IMR-90 (cell line): Measurements from ENCODE around the gene DCLK1. TPM values are rescaled to one million over a fixed set of nuclear protein-coding genes. Genes with fewer than 3 reads are reported as not detected.

Experiments used
- ATAC-seq: fragments of 200-7000 bp; cut with Tn5 transposase; 2 replicates; pipeline ENCODE4 v1.9.1; 2020; ENCODE audit warnings: low read depth, mild to moderate bottlenecking, moderate library complexity
- BruUV-seq: library from RNA; stranded (reverse); fragments of 400-500 nt; replicated peaks from 2 replicates; lab custom pipeline; 2021; lab: Mats Ljungman, UMichigan
- CTCF ChIA-PET: fragments of 300-600 bp; formaldehyde crosslinking; extraction: SDS; loops from one replicate; lab custom pipeline; 2021; ENCODE audit warnings: antibody characterized with exemption; lab: Yijun Ruan, JAX
- POLR2A ChIA-PET: fragments of 300-600 bp; sonication (Branson Sonifier 250); formaldehyde crosslinking; loops from one replicate; lab custom pipeline; 2022; ENCODE audit warnings: antibody characterized with exemption; ENCODE audit not compliant: unreplicated experiment; lab: Charles Lee
- DNase-seq: peaks from one replicate; pipeline ENCODE4 v3.0.0; 2013
- H2AFZ ChIP-seq: replicated peaks from 2 replicates; pipeline ENCODE3; 2013; ENCODE audit warnings: low read length, mild to moderate bottlenecking; ENCODE audit not compliant: poor library complexity
- H2AK5ac ChIP-seq: 2 replicates; pipeline ENCODE4 v1.6.1; 2013; ENCODE audit warnings: low read depth, low read length, inconsistent platforms
- H2AK9ac ChIP-seq: replicated peaks from 2 replicates; pipeline ENCODE3; 2013; ENCODE audit warnings: mild to moderate bottlenecking, low read depth, low read length, moderate library complexity; ENCODE audit not compliant: poor library complexity
- H2BK120ac ChIP-seq: 2 replicates; pipeline ENCODE4 v1.6.1; 2013; ENCODE audit warnings: low read depth, low read length, inconsistent platforms
- H2BK15ac ChIP-seq: 3 replicates; pipeline ENCODE4 v1.6.1; 2013; ENCODE audit warnings: low read depth, low read length, inconsistent platforms
- H2BK20ac ChIP-seq: 2 replicates; pipeline ENCODE4 v1.6.1; 2013; ENCODE audit warnings: low read depth, mild to moderate bottlenecking, inconsistent platforms, low read length, moderate library complexity
- H2BK5ac ChIP-seq: 2 replicates; pipeline ENCODE4 v1.6.1; 2013; ENCODE audit warnings: mild to moderate bottlenecking, low read depth, low read length, inconsistent platforms; ENCODE audit not compliant: poor library complexity, severe bottlenecking
- H3K14ac ChIP-seq: replicated peaks from 2 replicates; pipeline ENCODE4 v1.6.1; 2013; ENCODE audit warnings: low read depth, low read length, inconsistent platforms
- H3K18ac ChIP-seq: 2 replicates; pipeline ENCODE4 v1.6.1; 2013; ENCODE audit warnings: low read depth, low read length, control low read depth
- H3K23ac ChIP-seq: 2 replicates; pipeline ENCODE4 v1.6.1; 2013; ENCODE audit warnings: low read depth, low read length, inconsistent platforms
- H3K27ac ChIP-seq: 2 replicates; pipeline ENCODE4 v1.5.1; 2013; ENCODE audit warnings: mild to moderate bottlenecking, control low read depth, low read length; ENCODE audit not compliant: insufficient read depth
- H3K27me3 ChIP-seq: 2 replicates; pipeline ENCODE4 v1.6.1; 2013; ENCODE audit warnings: low read length; ENCODE audit not compliant: control insufficient read depth, insufficient read depth
- H3K36me3 ChIP-seq: 2 replicates; pipeline ENCODE4 v1.6.1; 2013; ENCODE audit warnings: low read length, mixed read lengths; ENCODE audit not compliant: control insufficient read depth, insufficient read depth
- H3K4ac ChIP-seq: 2 replicates; pipeline ENCODE4 v1.6.1; 2013; ENCODE audit warnings: low read depth, low read length, inconsistent platforms
- H3K4me1 ChIP-seq: 2 replicates; pipeline ENCODE4 v1.6.1; 2013; ENCODE audit warnings: low read length, mixed read lengths; ENCODE audit not compliant: control insufficient read depth, insufficient read depth
- H3K4me2 ChIP-seq: 2 replicates; pipeline ENCODE4 v1.6.1; 2013; ENCODE audit warnings: low read depth, mild to moderate bottlenecking, control low read depth, low read length, moderate library complexity
- H3K4me3 ChIP-seq: 2 replicates; pipeline ENCODE4 v1.5.1; 2013; ENCODE audit warnings: low read depth, mild to moderate bottlenecking, control low read depth, low read length, moderate library complexity; ENCODE audit not compliant: insufficient read depth
- H3K56ac ChIP-seq: 2 replicates; pipeline ENCODE4 v1.6.1; 2013; ENCODE audit warnings: low read length, inconsistent platforms; ENCODE audit not compliant: insufficient read depth; ENCODE audit errors: extremely low read depth
- H3K79me1 ChIP-seq, 2 experiments: 2 replicates each; pipeline ENCODE4 v1.6.1; 2013; ENCODE audit warnings: low read length in 2 of 2, inconsistent platforms in 1 of 2, low read depth in 1 of 2
- H3K9ac ChIP-seq: 2 replicates; pipeline ENCODE4 v1.6.1; 2013; ENCODE audit warnings: low read depth, low read length, control low read depth
- H3K9me1 ChIP-seq: 2 replicates; pipeline ENCODE4 v1.6.1; 2013; ENCODE audit warnings: low read length, inconsistent platforms; ENCODE audit not compliant: insufficient read depth
- H3K9me3 ChIP-seq: 2 replicates; pipeline ENCODE4 v1.6.1; 2013; ENCODE audit warnings: low read length; ENCODE audit not compliant: control insufficient read depth, insufficient read depth
- H4K20me1 ChIP-seq: 2 replicates; pipeline ENCODE4 v1.6.1; 2013; ENCODE audit warnings: low read length, inconsistent platforms; ENCODE audit not compliant: insufficient read depth
- H4K5ac ChIP-seq: 2 replicates; pipeline ENCODE4 v1.6.1; 2013; ENCODE audit warnings: mild to moderate bottlenecking, low read depth, low read length, control low read depth
- H4K8ac ChIP-seq, 2 experiments: 2 replicates each; pipeline ENCODE4 v1.6.1; 2013; ENCODE audit warnings: low read depth in 2 of 2, low read length in 2 of 2, control low read depth in 1 of 2, inconsistent platforms in 1 of 2
- H4K91ac ChIP-seq: 2 replicates; pipeline ENCODE4 v1.6.1; 2013; ENCODE audit warnings: low read depth, low read length, inconsistent platforms; ENCODE audit not compliant: insufficient read depth
- CTCF ChIP-seq: conservative IDR thresholded peaks from 2 replicates; pipeline ENCODE4 v1.5.1; 2012; ENCODE audit warnings: mild to moderate bottlenecking, low read depth, low read length, improper control_type of control experiment
- MAZ ChIP-seq: IDR thresholded peaks from 2 replicates; pipeline ENCODE4 v1.6.1; 2012; ENCODE audit warnings: low read depth, mild to moderate bottlenecking, low read length, improper control_type of control experiment, moderate library complexity, borderline replicate concordance
- POLR2A ChIP-seq: IDR thresholded peaks from 2 replicates; pipeline ENCODE4 v1.6.1; 2012; ENCODE audit warnings: mild to moderate bottlenecking, low read depth, low read length
- RCOR1 ChIP-seq: IDR thresholded peaks from 2 replicates; pipeline ENCODE4 v1.6.1; 2012; ENCODE audit warnings: mild to moderate bottlenecking, low read length, improper control_type of control experiment; ENCODE audit not compliant: insufficient replicate concordance
- SMC3 ChIP-seq: fragments of 150-350 bp; IDR thresholded peaks from 2 replicates; pipeline ENCODE4 v1.6.1; 2016; ENCODE audit warnings: low read depth, mild to moderate bottlenecking, antibody characterized with exemption, low read length, moderate library complexity
- WGBS, 2 experiments: methylation state at CpG; one replicate each; pipeline versions ENCODE4 v1.1.5 to v1.1.7; 2013; ENCODE audit warnings: missing lambda C conversion rate in 2 of 2; ENCODE audit not compliant: insufficient read length in 1 of 2; ENCODE audit errors: extremely low coverage in 2 of 2; 5-methylcytosine and 5-hydroxymethylcytosine counted together
- dilution Hi-C: fragments of 300-500 bp; cut with HindIII; formaldehyde crosslinking; loops from one replicate; pipeline ENCODE4 v1.14.3; 2018; ENCODE audit warnings: low sequenced_read_pairs; ENCODE audit not compliant: unreplicated experiment
- in situ Hi-C: fragments of 300-500 bp; cut with MboI; formaldehyde crosslinking; loops from 3 replicates; pipeline ENCODE4 v1.14.3; 2019; ENCODE audit warnings: low sequenced_read_pairs, inconsistent platforms, mixed read lengths
- intact Hi-C: fragments of 100-400 bp; cut with micrococcal nuclease; formaldehyde crosslinking; loops from 2 replicates; pipeline ENCODE4 v1.10.0; 2022
- polyA plus RNA-seq, 3 experiments: library from polyadenylated mRNA; depleted of rRNA; stranded (reverse); fragments of >200 nt; gene quantifications; 2 replicates each; pipeline ENCODE4 v1.2.3, GENCODE V29; 2012; ENCODE audit warnings: low replicate concordance in 1 of 3
- total RNA-seq: library from RNA; depleted of rRNA; stranded (reverse); fragments of >200 nt; gene quantifications from 2 replicates; pipeline ENCODE4 v1.2.3, GENCODE V29; 2012

DCLK1 gene
- total and polyA plus RNA-seq, 2 of the 4 experiments (the other 2 are of a cell fraction) = under 0.01 to 0.02 TPM

- no peak overlapping the region for H3K9ac ChIP-seq
These were observed 102.7 kb downstream of the DCLK1 start for GRCh38 chr13:36028359-36029025.

More at GRCh38 chr13:36028359-36029025, 102.7 kb downstream of the DCLK1 start:
- Histone ChIP-seq H4K5ac (no peak overlapping the region), H3K4me1 (no peaks in the 10 kb centered on the region), H3K4me2 (no peak overlapping the region), H4K91ac (no peak overlapping the region), H3K4me3 (no peak overlapping the region), H4K8ac (no peak overlapping the region), H2AK9ac (no peak overlapping the region), H2BK120ac (no peak overlapping the region), H3K56ac (no peak overlapping the region), H4K20me1 (no peaks in the 10 kb centered on the region), H3K27ac (no peak overlapping the region), H2AFZ (no peak overlapping the region), H3K14ac (no peak overlapping the region), H3K23ac (no peak overlapping the region), H3K4ac (no peak overlapping the region), H3K27me3 (no peaks in the 10 kb centered on the region), H2BK15ac (no peak overlapping the region), H3K18ac (no peak overlapping the region), H2BK20ac (no peak overlapping the region), H3K9me3 (no peaks in the 10 kb centered on the region), H2AK5ac (no peak overlapping the region), H3K36me3 (no peaks in the 10 kb centered on the region), H3K9me1 (no peaks in the 10 kb centered on the region), H2BK5ac (no peak overlapping the region), H3K79me1 (no peaks in the 10 kb centered on the region)
- intact Hi-C loops = no loop called here
- CTCF ChIA-PET = no interaction called here
- TF ChIP-seq MAZ (no peak), POLR2A (no peak), CTCF (no peak), SMC3 (no peak), RCOR1 (no peak)
- 93% methylated on average over 2 of the region's 6 CpGs; no CpG with 5 or more reads in 1 of the 2 experiments for WGBS, 2 experiments
- POLR2A ChIA-PET = no interaction called here
- dilution Hi-C loops = no loop called here
- in situ Hi-C loops = no loop called here
- no TSS peak for BruUV-seq
- ATAC-seq (no peak), DNase-seq (no peak)
